Measurements from ENCODE around the gene FADS6.

The FADS6 gene

GRCh38 chr17:74865504-74866197, 27.8 kb downstream of the FADS6 start:
- DNase-seq: no peak

GRCh38 chr17:74864866-74865395, 28.5 kb downstream of the FADS6 start:
- DNase-seq: peak in 1 of 2 experiments; percentile 79

DNA sequence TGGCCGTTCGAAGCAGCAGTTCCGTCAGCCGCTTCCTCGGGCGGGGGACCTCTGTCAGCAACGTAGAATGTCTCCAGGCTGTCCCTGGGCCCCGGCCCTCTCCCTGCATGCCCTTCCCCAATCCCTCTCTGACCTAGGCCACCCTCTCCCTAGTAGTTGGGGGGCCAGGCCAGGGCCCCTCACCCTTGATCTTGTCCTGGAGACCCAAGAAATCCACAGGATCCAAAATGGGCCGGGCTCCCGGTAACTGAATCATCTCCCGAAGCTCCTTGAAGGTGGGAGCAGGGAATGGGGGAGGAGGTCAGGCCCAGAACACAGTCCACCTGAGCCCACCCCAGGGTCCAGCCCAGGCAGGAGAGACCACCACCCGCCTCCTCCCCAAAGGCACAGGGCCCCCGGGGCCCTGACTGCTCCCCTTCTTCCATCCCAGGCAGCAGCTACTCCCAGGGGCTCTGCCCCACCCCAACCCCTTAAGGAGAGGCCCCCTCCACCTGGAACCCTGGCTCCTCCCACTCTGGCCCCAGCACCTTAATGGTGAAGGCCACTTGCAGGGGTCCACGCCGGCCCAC, 29.1 kb downstream of the FADS6 start:
- DNase-seq: no peak

GRCh38 chr17:74863420-74864296, 29.8 kb downstream of the FADS6 start:
- no peak for DNase-seq

DNA sequence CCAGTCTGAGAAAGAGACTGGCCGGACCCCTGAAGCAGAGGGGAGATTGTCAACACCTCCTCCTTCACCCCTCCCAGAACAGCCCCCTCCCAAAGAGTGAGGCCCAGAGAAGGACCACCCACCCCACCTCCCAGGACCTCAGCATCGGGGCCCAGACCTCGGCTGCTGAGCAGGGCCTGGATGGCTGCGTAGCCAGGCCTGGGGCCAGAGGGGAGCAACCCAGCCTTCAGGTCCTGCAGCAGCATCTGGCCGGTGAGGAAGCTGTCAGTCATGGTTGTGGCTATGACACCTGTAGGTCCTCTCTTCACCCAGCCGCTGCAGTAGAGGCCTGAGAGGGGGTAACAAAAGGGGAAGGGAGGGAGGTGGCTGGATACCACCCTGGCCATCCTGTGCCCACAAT, 30.5 kb downstream of the FADS6 start:
- DNase-seq: no peak

DNA sequence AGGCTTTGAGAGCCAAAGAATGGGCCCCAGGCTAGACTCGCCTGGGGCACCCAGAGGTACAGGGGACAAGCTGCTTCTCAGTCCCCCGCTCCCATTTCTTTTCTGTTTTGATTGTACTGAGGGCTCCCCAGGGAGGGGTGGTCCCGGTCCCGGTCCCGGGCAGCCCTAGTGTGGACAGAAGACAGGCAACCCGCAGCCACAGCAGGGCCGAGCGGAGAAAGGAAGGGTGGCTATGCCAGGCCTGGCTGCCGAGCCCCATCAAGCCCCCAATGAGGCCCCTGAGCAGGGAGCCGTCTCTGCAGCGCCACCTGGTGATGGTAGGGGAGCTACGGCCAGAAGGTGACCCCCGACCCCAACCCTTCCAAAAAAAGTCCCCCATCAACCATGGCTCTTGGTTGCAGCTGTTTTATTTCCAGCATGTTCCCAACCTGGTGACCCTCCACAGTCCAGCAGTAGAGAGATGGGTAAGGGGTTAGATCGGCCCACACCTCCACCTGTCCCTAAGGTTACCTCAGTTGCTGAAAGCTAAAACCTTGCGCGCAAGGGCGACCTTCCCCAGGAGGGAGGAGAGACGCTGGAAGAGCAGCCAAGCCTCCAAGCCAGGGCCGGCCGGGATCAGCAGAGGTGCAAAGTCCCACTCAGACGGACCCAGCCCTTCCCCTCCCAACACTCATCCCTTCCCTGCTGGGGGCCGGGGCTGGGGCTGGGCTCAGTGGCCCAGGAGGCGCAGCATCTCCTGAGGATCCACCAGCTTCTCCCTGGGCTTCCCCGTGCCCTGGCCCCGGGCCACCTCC, 31.1 kb downstream of the FADS6 start:
- DNase-seq: peak in 1 of 2 experiments; percentile 85

GRCh38 chr17:74861662-74862107, 31.7 kb downstream of the FADS6 start:
- no peak for DNase-seq

GRCh38 chr17:74860872-74861661, 32.4 kb downstream of the FADS6 start:
- DNase-seq: peak in 1 of 2 experiments; percentile 50

- DNase-seq: peak in 1 of 2 experiments; percentile 50
These were observed 33.1 kb downstream of the FADS6 start for GRCh38 chr17:74860229-74860871.

DNA sequence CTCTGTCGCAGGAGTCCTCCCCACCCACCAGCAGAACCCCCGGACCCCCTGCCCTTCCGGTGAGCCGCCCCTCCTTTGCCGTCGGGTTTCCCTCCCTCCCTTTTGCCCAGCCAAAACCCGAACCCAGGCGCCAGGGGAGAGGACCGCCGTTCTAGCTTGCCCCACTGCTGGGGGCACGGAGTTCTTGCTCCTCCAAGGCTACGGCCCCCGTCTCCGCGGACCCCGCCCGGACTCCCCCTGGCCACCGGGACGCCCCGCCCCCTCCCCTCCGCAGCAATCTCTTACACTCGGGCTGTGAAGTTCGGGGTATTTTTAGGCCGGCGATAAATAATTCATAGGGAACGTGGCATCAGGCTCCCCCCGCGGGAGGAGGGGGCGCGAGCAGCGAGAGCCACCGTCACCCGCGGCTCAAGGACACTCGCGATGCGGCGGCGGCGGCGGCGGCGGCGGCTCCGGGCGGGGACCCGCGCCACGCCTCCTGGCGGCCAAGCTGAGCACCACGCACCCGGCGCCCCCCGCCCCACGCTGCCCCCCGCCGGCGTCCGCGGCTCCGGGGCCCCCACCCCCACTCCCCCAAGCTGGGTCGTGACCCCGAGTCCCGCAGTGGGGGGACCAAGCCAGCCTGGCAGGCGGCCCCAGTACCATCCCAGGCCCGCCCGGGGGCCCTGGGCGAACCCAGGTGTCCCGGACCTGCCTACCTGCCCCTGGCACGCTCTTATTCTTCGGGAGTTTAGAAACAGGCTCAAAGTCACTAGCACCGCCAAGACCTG, 33.8 kb downstream of the FADS6 start, which contains the start of gene GRIN2C:
Gene GRIN2C, minus strand, starts transcription at position 427 of the 770 bp plus-strand sequence. CDS start 4,793 bp downstream, outside the sequence.
- peak in 1 of 2 experiments; percentile 48 for DNase-seq

GRCh38 chr17:74858672-74859458, 34.6 kb downstream of the FADS6 start:
- DNase-seq: no peak

DNA sequence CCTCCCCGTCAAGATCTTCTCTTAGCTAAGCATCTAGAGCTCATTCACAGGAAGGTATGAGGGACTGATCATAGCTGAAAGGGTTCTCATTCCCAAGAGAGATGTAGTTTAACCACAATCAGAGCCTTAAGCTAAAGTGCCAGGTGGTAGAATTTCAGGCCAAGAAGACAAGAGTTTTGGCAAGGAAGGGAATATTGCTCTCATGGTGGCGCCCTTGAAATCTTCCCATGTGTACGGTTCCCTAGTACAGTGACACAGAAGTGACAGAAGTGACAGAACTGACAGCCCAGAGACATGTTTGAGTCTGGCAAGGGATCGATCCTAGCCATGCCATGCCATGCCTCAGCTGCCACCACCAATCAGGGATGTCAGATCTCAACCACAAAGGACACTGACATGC, 36.2 kb downstream of the FADS6 start:
- DNase-seq: no peak

DNA sequence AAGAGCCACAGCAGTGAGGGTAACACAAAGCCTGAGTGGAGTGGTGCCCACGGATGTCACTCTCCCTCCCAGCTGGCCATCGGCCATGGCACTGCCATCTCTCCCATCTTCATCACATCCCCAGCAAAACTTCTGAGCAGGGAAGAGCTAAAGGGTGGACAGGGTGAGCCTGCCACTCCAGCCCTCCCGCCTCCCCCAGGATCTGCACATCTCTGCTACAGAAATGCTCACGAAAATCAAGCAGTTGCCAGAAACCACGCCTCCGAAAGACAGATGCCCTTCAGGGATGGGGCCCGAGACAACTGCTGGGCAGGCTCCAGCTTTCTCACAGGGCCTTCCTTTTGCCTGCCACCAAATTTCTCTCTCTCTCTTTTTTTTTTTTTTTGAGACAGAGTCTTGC, 37.3 kb downstream of the FADS6 start:
- DNase-seq: no peak

DNA sequence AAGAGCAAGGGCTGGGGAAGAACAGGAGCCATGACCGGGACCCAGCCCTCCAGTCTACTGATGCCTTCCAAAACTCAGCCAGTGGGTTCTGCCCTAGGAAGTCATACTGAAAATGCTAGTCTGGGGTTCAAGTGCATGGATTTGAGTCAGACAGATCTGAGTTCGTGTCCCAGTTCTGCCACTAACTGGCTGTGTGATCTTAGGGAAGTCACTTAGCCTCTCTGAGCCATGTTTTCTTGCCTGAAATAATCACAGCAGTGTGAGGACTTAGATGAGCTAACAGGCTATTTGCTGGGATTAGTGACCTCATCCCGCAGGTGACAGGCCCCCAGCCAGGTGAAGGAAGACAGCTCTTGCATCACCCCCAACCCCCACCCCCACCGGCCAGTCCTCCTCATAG, 38.1 kb downstream of the FADS6 start:
- no peak for DNase-seq

DNA sequence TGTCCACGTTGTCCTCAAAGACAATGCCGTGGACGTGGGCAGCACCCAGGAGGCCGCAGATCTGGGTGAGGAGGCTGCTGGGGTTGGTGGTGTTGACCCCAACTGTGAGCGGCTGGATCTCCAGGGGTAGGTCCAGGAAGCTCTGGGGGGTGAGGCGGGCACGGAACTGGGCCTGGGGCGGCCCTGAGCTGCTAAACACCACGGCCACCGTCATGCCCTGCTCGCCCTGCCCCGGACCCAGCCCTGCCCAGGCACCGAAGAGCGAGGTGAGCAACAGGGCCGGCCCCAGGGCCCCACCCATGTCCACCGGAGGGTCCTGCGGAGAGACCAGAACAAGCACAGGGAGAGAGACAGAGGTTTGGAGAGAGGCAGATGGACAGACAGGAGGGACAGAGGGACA, 38.6 kb downstream of the FADS6 start:
- DNase-seq: no peak

- no peak for DNase-seq
These were observed 39.8 kb downstream of the FADS6 start for GRCh38 chr17:74853669-74854068.

GRCh38 chr17:74853048-74853397, 40.4 kb downstream of the FADS6 start:
- no peak for DNase-seq

DNA sequence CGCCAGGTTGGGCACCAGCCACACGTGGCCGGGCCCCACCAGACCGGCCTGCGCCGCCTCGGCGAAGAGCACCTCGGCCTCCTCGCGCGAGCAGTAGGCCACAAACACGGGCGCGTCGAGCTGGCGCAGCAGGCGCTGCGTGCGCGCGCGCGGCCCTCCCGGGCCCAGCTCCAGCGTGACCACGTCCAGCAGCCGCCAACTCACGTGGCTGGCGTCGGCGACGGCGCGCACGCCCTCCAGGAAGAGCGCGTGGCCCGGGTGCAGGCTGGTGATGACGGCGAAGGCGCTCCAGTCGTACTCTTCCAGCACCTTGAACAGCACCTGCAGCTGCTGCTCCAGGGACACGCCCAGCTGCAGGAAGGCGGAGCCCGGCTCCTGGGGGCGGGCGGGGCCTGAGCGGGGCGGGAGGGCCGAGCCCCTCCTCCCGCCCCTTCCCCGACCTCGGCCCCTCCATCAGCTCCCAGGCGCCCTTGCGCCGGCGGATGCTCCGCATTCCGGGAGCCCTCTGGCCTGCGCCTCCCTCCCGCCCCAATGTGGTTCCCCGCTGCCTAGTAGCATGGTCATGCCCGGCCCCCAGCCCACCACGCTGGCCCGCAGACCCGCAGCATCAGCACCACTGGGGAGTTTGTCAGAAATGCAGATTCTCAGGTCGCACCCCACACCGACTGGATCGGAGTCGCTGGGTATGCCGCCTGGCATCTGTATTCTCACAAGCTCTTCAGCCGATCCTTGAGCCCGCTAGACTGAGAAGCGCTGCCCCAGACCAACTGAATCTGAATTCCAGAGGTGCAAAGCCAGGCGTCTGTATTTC, 41.0 kb downstream of the FADS6 start:
- DNase-seq: peak; percentile 70 to 89
